AG09309 (cell line): Measurements from ENCODE around the gene PRKG1.

Experiments
- DNase-seq: peaks from one replicate; pipeline ENCODE4 v3.0.0-alpha.2; 2010; ENCODE audit warnings: low read depth
- H3K4me3 ChIP-seq: 2 replicates; pipeline ENCODE4 v1.5.1; 2011; ENCODE audit warnings: mild to moderate bottlenecking, low read depth, low read length, moderate library complexity; ENCODE audit not compliant: control insufficient read depth
- CTCF ChIP-seq: IDR thresholded peaks from 2 replicates; pipeline ENCODE4 v1.5.1; 2011; ENCODE audit warnings: mild to moderate bottlenecking, low read depth, low read length, inconsistent platforms; ENCODE audit not compliant: insufficient read depth, control insufficient read depth; ENCODE audit errors: missing control alignments

Gene PRKG1

GRCh38 chr10:51654918-51655317, 580.6 kb downstream of the PRKG1 start:
- no peak overlapping the region for H3K4me3 ChIP-seq
- no peak for DNase-seq
- no peak for TF ChIP-seq CTCF

- DNase-seq, result no peak
- no peak for TF ChIP-seq CTCF
- H3K4me3 ChIP-seq, result no peak overlapping the region
Measured at GRCh38 chr10:51656503-51656902, 582.2 kb downstream of the PRKG1 start.

GRCh38 chr10:51658000-51658399, 583.7 kb downstream of the PRKG1 start:
- TF ChIP-seq CTCF, result no peak
- no peak for DNase-seq
- H3K4me3 ChIP-seq, result no peak overlapping the region

DNA sequence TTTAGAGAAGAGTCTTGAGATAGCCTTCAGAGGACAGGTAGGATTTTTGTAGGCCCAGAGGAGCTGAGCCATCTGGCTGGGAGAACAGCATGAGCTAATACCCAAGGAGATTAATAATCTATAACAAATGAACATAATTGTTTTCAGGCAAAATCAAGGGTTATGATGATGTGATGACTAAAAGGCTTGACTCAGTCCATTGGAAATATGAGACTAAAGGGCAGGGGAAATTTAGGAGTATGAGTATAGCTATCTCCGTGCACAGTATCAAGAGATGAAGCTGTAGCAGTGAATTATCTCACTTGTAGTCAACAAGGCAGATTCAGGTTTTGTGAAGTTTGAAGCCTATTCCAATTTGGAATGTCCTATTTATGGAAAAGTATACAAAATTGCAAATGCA, 585.1 kb downstream of the PRKG1 start:
- TF ChIP-seq CTCF, result no peak

GRCh38 chr10:51663086-51663485, 588.8 kb downstream of the PRKG1 start:
- no peak for DNase-seq
- H3K4me3 ChIP-seq, result no peak overlapping the region
- no peak for TF ChIP-seq CTCF

More for the DNA sequence above, 585.1 kb downstream of the PRKG1 start:
- no peak for DNase-seq
- no peak overlapping the region for H3K4me3 ChIP-seq

- H3K4me3 ChIP-seq, result no peak overlapping the region
- TF ChIP-seq CTCF, result no peak
- no peak for DNase-seq
Measured at GRCh38 chr10:51666456-51666855, 592.2 kb downstream of the PRKG1 start.
